Fibroblast of pulmonary artery (primary cell): ENCODE measurements around the gene TTC7B.
A peak's percentile ranks its signal among the peaks of the same experiment; 100 is the strongest.

Source experiments
- DNase-seq: peaks from one replicate; pipeline ENCODE4 v3.0.0-alpha.2; 2010; ENCODE audit warnings: low read depth
- H3K4me3 ChIP-seq: replicated peaks from 2 replicates; pipeline ENCODE4 v1.5.1; 2011; ENCODE audit warnings: low read depth, mild to moderate bottlenecking, control low read depth, low read length, moderate library complexity
- CTCF ChIP-seq: IDR thresholded peaks from 2 replicates; pipeline ENCODE4 v1.5.1; 2011; ENCODE audit warnings: mild to moderate bottlenecking, control low read depth, low read length, inconsistent platforms; ENCODE audit errors: missing control alignments

The TTC7B gene

GRCh38 chr14:90519262-90519920 is 296.8 kb downstream of the TTC7B start:
- TF ChIP-seq CTCF, result no peak
- no peak for DNase-seq
- no peak overlapping the region for H3K4me3 ChIP-seq

DNA sequence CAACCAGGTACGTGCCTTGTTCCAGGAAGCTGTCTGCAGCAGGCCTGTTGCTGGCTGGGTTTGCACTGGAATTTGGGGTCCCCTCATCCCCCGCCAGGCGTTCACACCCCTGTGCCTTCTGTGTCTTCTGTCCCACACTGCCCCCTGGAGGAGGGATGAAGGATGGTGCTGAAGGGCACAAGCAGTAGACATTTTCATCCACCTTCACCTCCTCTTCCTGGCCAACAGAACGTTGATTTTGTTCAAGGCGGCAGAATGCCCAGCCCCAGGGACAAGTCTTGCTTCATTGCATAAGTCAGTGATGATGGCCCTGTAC is 297.3 kb downstream of the TTC7B start:
- peak; percentile 44 for TF ChIP-seq CTCF
- H3K4me3 ChIP-seq, result no peak overlapping the region
- no peak for DNase-seq

DNA sequence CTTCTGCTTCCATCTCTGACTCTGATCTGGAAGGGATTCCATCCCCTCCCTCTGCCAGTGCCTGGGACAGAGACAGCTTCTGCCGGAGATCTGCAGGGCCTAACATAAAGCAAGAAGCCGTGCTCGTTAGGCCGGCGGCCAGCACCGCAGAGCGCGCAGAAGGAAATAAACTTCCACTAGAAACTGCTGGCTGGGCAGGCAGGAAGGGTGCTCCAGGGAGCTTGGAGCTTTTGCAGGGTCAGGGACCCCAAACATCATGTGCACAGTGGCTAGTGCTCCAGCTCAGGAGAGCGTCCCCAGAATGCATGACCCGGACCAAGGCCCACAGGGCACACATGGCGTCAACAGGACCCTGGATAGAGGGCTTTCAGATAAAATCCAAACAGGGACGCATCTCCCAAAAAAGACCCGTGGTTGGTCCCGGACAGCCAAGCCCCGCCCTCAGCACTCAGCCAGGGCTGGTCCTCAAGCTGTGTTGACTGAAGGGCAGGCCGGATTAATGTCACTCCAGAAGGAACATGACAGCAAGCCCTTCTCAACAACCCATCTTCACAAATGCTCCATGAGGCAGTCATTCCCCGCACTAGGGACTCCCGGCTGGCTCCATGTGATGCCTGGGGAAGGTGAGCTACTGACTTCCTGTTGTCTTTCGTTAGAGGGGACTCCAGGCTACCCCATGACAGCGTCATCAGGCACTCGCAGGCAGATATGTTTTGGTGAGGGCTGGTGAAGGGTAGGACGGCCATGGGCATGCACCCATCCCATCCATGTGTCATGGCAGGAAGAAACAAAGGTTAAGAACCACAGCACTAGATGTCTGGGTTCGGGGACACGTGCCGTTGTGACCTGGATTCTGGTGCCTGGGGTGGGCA is 297.9 kb downstream of the TTC7B start:
- no peak overlapping the region for H3K4me3 ChIP-seq
- TF ChIP-seq CTCF, result no peak
- no peak for DNase-seq

GRCh38 chr14:90517076-90517841 is 299.0 kb downstream of the TTC7B start:
- no peak overlapping the region for H3K4me3 ChIP-seq
- no peak for TF ChIP-seq CTCF
- no peak for DNase-seq

DNA sequence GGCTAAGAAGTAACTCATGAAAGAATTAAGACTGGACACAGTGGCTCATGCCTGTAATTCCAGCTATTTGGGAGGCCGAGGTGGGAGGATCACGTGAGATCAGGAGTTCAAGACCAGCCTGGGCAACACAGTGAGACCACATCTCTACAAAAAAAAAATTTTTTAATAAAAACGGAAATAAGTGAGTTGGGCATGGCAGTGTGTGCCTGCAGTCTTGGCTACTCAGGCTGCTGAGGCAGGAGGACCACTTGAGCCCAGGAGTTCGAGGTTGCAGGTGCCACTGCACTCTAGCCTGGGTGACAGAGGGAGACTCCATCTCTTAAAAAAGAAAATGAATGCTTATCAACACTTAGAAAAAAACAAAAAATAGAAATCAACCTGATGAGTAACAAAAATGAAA is 301.7 kb downstream of the TTC7B start:
- DNase-seq, result no peak
- no peak for TF ChIP-seq CTCF
- no peak overlapping the region for H3K4me3 ChIP-seq

DNA sequence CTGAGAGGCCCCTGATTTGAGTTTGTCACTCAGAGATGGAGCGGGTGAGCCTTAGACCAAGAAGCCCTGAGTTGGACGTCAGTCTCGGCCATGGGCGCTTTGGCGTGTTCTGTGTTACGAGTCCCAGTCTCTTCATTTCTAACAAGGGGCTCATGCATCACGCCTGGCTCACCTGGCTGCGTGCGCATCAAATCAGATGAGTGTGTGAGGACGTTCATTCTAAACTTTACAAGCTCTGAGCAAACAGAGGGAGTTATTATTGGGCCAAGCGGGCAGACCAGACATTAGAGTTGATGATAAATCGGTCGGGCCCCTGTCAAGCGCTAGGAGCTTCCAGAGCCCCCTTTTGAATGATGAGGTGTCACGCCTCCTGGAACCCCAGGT is 302.2 kb downstream of the TTC7B start:
- H3K4me3 ChIP-seq, result no peak overlapping the region
- DNase-seq, result no peak
- TF ChIP-seq CTCF, result no peak
